GM21381 (cell line): ENCODE measurements around the gene GOLGA6D.
"Not testable (repeated sequence)": the region's sequence is repeated elsewhere in the genome, so short reads cannot be mapped to it uniquely, and the experiment has no call there.

Experiments
- ATAC-seq: cut with Tn5 transposase; IDR thresholded peaks from one replicate; pipeline ENCODE4 v1.9.1; 2021; ENCODE audit warnings: mild to moderate bottlenecking, moderate library complexity; ENCODE audit not compliant: unreplicated experiment

The GOLGA6D gene

DNA sequence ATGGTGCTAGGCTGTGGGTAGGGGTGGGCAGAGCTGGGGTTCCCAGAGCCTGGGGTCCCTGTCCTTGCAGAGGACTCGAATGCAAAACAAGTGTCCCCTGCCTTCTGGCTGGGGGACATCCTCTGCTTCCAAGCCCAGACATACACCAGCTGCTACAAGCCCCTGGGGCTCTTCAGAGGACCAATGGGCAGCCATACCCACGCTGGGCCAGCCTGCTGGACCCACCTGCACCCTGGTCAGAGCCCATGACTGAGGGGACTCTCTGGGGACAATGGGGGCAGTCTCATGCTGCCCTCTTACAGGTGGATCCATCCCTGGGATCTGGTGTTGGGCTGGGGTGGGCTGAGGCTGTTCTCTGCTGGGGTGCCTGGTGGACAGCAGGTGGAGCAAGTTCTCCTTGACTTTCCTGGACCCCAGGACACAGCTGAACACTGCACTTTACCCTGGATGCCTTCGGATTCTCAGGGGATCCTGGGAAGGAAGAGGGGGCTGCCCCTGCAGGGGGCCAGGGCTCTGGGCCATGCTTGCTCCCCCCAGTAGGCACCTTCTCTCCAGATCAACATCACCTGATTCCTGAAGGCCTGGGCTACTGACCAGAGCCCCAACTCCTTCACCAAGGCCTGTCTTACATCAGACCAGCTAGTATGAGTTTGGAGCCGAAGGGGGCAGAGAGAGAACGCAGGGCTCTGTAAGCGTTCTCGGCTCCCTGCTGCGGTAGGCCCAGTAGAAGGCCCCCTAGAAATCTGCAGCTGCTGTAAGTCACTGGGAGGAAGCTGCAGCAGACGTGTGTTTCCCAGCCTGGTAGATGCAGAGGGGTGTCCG, 46.1 kb downstream of the GOLGA6D start:
- no peak for ATAC-seq

DNA sequence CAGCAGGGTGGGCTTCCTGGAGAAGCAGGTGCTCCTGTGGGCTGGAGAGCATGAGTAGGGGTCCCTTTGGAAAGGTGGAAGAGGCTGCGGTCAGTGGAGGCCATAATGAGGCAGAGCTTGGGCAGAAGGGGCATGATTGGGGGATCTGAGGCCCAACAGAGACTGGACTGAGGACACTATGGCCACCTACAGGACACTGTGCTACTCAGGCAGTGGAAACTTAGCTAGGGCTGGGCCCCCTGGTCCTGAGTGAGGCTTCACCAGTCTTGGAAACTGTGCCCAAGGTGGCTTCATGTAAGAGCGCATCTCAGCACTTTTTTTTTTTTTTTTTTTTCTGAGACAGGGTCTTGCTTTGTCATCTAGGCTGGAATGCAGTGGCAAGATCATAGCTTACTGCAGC, 46.9 kb downstream of the GOLGA6D start:
- ATAC-seq, result no peak

DNA sequence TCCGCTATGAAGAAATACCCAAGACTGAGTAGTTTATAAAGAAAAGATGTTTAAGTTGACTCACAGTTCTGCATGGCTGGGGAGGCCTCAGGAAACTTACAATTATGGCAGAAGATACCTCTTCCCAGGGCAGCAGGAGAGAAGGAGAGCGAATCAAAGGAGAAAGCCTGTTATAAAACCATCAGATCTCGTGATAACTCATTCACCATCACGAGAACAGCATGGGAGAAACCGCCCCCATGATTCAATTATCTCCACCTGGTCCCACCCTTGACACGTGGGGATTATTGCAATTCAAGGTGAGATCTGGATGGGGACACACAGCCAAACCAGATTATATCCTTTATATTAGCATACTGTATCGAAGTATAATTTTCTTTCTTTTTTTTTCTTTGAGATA, 49.5 kb downstream of the GOLGA6D start:
- ATAC-seq, result not testable (repeated sequence)

DNA sequence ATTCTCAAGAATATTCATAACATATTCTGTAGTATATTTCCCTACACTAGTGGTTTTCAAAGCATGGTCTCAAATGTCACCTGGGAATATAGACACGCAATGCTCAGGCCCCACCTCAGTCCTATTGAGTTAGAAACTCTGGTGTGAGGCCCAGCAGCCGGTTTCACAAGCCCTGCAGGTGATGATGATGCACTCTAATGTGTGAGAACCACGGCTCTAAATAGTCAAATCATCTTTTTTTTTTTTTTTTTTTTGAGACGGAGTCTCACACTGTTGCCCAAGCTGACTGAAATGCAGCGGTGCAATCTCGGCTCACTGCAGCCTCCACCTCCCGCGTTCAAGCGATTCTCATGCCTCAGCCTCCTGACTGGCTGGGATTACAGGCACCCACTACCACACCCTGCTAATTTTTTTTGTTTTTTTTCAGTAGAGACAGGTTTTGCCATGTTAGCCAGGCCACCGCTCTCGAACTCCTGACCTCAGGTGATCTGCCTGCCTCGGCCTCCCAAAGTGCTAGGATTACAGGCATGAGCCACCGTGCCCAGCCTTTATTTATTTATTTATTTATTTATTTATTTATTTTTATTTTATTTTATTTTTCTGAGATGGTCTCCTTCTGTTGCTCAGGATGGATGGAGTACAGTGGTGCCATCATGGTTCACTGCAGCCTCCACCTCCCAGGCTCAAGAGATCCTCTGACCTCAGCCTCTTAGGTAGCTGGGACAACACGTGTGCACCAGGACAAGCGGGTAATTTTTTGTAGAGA, 51.2 kb downstream of the GOLGA6D start:
- not testable (repeated sequence) for ATAC-seq

DNA sequence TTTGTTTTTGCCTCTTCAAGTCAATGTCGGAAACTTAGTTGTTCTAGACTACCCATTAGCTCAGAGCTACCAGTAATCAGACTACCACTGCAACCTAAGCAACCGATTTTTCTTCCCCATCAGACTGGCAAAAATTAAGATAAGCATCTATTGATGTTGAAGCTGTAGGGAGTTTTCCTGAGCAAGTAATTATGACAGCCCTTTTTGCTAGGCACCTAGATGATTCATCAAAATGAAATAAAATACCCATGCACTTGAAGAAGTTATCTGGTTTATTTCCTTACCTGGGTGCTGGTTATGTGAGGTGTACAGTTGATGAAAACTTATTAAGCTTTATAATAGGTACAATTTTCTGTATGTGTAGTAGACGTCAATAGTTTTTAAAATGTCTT, 52.7 kb downstream of the GOLGA6D start:
- no peak for ATAC-seq

DNA sequence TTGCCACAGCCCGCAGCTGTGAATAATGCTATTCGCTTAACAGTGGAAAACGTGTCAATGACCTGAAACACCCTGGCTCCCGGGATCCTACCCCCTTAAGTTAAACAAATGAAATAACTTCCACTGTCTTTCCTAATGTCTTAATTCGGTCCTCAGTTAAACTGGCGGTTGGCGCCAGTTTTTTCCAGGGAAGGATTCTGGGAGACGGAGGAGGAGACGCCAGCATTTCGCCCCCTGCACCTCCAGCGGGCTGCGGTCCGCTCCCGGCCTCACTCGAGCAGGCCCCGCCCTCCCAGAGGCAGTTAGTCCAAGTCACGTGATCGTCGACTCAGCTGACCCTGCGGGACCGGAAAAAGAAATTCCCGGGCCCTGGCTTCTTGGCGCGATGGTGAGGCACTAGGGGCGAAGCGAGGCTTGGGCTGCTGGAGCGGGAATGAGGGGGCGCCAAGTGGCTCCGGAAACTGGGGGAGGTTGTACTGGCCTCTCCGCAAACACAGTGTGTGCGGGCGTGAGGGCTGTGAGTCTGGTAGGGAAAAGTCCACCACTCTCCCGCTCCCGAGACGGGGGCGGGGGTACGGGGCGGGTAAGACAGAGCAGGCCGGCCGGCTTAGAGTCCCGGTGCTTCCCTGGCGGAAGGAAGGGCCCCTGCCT, 53.2 kb downstream of the GOLGA6D start, which contains the start of gene COMMD4:
Gene COMMD4, plus strand, starts transcription at position 359 of the 651 bp plus-strand sequence. Its CDS starts 27 bp downstream, at position 386.
- ATAC-seq, result peak; percentile 78

DNA sequence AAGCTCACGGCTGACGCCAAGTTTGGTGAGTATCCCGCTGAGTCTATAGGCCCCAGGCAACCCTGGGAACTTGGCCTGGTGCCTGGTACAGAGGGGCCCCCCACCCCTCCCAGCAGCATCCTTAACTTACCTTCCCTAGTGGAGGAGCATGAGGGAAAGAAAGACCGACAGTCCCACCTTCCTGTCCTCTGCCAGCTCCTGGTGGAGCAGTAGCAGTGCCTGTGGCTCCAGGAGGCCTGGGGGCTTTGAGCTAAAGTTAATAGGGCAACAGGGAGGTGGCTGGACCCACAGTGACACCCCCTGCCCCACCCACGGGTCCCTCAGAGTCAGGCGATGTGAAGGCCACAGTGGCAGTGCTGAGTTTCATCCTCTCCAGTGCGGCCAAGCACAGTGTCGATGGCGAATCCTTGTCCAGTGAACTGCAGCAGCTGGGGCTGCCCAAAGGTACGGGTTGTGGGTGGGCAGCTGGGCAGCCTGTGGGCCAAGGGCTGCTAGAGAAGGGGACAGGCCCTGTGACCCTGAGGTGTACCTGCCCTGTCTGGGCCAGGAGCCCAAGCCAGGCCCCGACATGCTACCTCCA, 56.1 kb downstream of the GOLGA6D start:
- ATAC-seq, result no peak

DNA sequence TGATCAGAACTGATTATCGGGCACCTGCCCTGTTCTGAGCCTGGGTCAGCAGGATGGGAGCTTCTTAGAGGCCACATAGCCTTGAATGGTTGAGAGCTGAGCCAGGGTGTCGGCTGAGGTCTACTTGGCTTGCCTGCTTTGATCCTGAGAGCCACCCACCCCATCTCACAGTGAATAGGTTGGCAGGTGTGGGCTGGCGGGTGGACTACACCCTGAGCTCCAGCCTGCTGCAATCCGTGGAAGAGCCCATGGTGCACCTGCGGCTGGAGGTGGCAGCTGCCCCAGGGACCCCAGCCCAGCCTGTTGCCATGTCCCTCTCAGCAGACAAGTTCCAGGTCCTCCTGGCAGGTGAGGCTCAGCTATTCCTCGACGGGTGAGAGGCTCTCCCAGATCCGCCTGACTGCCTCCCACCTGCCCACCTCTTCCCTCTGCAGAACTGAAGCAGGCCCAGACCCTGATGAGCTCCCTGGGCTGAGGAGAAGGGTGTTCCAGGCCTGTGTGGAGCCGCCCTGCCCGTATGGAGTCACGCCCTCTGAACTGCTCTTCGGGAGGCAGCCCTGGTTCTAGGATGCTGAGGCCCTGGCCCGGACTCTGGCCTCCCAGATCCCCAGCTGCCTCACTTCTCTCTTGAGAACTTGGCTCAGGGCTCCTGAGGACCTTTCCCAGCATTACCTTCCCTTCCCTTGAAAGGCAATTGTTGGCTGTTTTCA, 57.1 kb downstream of the GOLGA6D start:
- ATAC-seq, result no peak

DNA sequence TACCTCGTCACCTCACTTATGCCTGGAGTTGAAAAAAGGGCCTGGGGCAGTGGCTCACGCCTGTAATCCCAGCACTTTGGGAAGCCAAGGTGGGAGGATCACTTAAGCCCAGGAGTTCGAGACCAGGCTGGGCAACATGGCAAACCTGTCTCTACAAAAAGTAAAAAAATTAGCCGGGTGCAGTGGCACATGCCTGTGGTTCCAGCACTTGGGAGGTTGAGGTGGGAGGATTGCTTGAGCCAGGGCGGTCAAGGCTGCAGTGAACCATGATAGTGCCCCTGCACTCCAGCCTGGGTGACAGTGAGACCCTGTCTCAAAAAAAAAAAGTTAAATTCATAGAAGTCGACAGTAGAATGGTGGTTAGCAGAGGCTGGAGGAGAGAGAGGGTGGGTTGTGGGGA, 59.6 kb downstream of the GOLGA6D start:
- no peak for ATAC-seq

DNA sequence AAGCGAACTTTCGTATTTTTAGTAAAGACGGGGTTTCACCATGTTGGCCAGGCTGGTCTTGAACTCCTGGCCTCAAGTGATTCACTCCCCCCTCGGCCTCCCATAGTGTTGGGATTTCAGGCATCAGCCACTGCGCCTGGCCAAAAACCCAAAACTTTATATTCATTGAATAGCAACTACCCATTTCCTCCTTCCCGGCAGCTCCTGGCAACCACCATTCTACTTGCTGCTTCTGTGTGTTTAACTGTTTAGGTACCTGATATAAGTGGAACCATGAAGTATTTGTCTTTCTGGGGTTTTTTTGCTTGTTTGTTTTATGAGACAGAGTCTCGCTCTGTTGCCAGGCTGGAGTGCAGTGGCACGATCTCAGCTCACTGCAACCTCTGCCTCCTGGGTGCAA, 61.3 kb downstream of the GOLGA6D start:
- not testable (repeated sequence) for ATAC-seq
